ENCODE results near the gene ATP6V1F. TPM values are rescaled to one million over a fixed set of nuclear protein-coding genes. Genes with fewer than 3 reads are reported as not detected.

ATP6V1F gene
- total RNA-seq, 1 donor from 2014 or later, result 123 TPM

GRCh38 chr7:128882134-128882533 lies 19.5 kb downstream of the ATP6V1F start:
- Mint-ChIP-seq H3K36me3 (no peaks in the 10 kb centered on the region), H3K9me3 (no peaks in the 10 kb centered on the region), H3K4me3 (no peak overlapping the region), H3K27me3 (ENCODE audit: low read depth) (no peaks in the 10 kb centered on the region), H3K27ac (no peak overlapping the region), H3K4me1 (peaks cover 2% of the 10 kb centered on the region)
- DNase-seq (ENCODE audit: low spot score in 2 of 2, unreplicated experiment in 2 of 2), result no peak
- TF ChIP-seq, protein P1, sequence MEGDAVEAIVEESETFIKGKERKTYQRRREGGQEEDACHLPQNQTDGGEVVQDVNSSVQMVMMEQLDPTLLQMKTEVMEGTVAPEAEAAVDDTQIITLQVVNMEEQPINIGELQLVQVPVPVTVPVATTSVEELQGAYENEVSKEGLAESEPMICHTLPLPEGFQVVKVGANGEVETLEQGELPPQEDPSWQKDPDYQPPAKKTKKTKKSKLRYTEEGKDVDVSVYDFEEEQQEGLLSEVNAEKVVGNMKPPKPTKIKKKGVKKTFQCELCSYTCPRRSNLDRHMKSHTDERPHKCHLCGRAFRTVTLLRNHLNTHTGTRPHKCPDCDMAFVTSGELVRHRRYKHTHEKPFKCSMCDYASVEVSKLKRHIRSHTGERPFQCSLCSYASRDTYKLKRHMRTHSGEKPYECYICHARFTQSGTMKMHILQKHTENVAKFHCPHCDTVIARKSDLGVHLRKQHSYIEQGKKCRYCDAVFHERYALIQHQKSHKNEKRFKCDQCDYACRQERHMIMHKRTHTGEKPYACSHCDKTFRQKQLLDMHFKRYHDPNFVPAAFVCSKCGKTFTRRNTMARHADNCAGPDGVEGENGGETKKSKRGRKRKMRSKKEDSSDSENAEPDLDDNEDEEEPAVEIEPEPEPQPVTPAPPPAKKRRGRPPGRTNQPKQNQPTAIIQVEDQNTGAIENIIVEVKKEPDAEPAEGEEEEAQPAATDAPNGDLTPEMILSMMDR (IDR thresholded peaks at IDR 0.05; ENCODE audit: unreplicated experiment), result no peak

GRCh38 chr7:128883622-128884448 lies 21.2 kb downstream of the ATP6V1F start:
- H3K27ac Mint-ChIP-seq, result no peak overlapping the region
- DNase-seq (ENCODE audit: low spot score in 2 of 2, unreplicated experiment in 2 of 2), result peak; percentile 69 to 89
- TF ChIP-seq, protein P1 (IDR thresholded peaks at IDR 0.05; ENCODE audit: unreplicated experiment), result peak; percentile 98

DNA sequence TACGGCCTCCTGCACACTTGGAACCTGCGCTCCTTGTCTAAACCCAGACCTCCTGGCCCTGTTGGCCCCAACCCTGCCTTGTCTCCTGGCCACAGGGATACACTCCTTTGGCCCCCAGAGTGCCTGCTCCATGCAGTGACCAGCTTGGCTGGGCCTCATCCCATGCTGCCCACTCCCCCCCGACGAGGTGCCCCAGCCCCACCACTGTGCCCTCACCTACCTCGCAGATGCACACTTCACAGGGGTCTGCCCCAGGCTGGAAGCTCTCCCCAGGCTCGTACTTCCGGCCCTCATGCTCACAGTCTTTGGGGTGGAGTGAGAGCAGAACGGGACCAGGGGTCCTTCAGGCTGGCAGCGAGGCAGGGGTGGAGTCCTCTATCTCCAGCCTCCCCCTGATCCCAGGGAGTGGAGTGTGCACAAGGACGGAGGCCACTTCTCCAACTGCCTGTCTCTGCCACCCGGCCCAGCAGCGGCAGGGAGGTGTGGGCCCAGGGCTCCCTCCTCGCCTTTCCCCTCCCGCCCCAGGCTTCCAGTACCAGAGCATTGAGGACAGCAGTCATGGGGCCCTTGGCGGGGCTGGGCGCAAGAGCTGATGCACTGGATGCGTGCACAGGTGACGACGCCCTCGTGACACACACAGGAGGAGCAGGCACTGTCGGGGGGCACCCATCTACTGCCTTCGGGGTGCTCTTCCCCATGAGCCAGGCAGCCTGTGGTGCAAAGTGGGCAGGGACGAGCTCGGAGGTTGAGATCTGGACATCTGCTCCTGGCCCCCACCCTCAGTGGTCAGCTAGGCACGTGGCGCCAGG lies 22.1 kb downstream of the ATP6V1F start:
- no peak overlapping the region for H3K4me3 Mint-ChIP-seq
- DNase-seq (ENCODE audit: low spot score in 2 of 2, unreplicated experiment in 2 of 2), result no peak
- peaks cover 5% of the 10 kb centered on the region for H3K27me3 Mint-ChIP-seq (ENCODE audit: low read depth)
- H3K27ac Mint-ChIP-seq, result no peak overlapping the region
- H3K4me1 Mint-ChIP-seq, result peaks cover 4% of the 10 kb centered on the region
- no peaks in the 10 kb centered on the region for H3K36me3 Mint-ChIP-seq
- TF ChIP-seq, protein P1 (IDR thresholded peaks at IDR 0.05; ENCODE audit: unreplicated experiment), result no peak
- H3K9me3 Mint-ChIP-seq, result no peaks in the 10 kb centered on the region

More at GRCh38 chr7:128883622-128884448, 21.2 kb downstream of the ATP6V1F start:
- Mint-ChIP-seq H3K36me3 (no peaks in the 10 kb centered on the region), H3K9me3 (no peaks in the 10 kb centered on the region), H3K4me1 (peaks cover 2% of the 10 kb centered on the region), H3K4me3 (no peak overlapping the region), H3K27me3 (ENCODE audit: low read depth) (no peaks in the 10 kb centered on the region)

GRCh38 chr7:128885370-128886187 lies 22.9 kb downstream of the ATP6V1F start:
- H3K36me3 Mint-ChIP-seq, result no peaks in the 10 kb centered on the region
- no peak overlapping the region for H3K4me3 Mint-ChIP-seq
- no peaks in the 10 kb centered on the region for H3K9me3 Mint-ChIP-seq
- H3K27ac Mint-ChIP-seq, result no peak overlapping the region
- TF ChIP-seq, protein P1 (IDR thresholded peaks at IDR 0.05; ENCODE audit: unreplicated experiment), result no peak
- H3K27me3 Mint-ChIP-seq (ENCODE audit: low read depth), result peaks cover 10% of the 10 kb centered on the region
- peaks cover 4% of the 10 kb centered on the region for H3K4me1 Mint-ChIP-seq
- no peak for DNase-seq (ENCODE audit: low spot score in 2 of 2, unreplicated experiment in 2 of 2)

DNA sequence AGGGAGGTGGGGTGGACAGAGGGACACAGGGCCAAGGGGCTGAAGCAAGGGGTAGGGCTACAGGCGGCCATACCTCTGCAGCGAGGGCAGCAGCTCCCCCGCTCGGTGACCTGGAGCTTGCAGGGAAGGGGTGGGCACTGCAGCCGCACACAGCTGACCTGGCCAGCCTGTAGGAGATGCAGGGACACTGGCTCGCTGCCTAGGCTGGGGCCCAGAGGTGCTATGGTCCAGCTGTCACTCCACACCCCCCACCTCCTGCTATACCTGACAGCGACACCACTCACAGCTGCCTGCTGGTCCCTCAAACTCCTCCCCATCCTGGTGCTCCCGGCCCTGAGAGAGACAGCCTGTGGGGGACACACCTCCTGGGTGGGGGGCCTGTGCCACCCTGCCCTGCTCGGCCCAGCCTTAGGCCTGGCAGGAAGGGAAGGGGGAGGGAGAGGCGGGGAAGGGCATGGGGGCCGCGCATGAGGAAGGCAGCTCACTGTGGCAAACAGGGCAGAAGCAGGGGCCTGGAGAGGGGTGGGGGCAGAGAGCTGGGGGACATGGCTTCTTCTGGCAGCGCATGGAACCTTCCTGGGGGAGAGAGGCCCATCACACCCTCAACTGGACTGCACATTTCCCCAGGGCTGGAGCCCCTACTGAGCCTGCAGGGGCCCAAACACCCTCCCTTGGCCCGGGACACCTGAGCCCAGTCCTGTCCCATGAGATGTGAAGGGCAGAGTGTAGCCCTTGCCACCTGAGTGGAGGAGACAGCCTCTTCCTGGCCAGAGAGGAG lies 23.9 kb downstream of the ATP6V1F start:
- Mint-ChIP-seq H3K4me3 (no peak overlapping the region), H3K9me3 (no peaks in the 10 kb centered on the region), H3K27me3 (ENCODE audit: low read depth) (peaks cover 12% of the 10 kb centered on the region), H3K36me3 (no peaks in the 10 kb centered on the region), H3K4me1 (peaks cover 4% of the 10 kb centered on the region), H3K27ac (no peak overlapping the region)
- TF ChIP-seq, protein P1 (IDR thresholded peaks at IDR 0.05; ENCODE audit: unreplicated experiment), result no peak
- DNase-seq (ENCODE audit: low spot score in 2 of 2, unreplicated experiment in 2 of 2), result no peak
